Prostate gland (tissue), 2 donors: ENCODE data around the gene MPZ.

ENCODE experiments used
- CTCF ChIP-seq, 4 experiments: fragments of 200-600 bp in 2 of 4; fragments of 450-650 bp in 2 of 4; sonication (generic) in 2 of 4; IDR thresholded peaks; 1 replicate in 3 of 4; 2 replicates in 1 of 4; pipeline ENCODE4 v1.5.1; 2016 to 2019; ENCODE audit warnings: antibody characterized with exemption in 4 of 4, mild to moderate bottlenecking in 2 of 4, moderate library complexity in 2 of 4
- POLR2A ChIP-seq: fragments of 450-650 bp; IDR thresholded peaks from one replicate; pipeline ENCODE4 v1.6.1; 2016; ENCODE audit warnings: antibody characterized with exemption, mild to moderate bottlenecking
- POLR2AphosphoS5 ChIP-seq: sonication (generic); formaldehyde crosslinking; IDR thresholded peaks from one replicate; pipeline ENCODE4 v1.6.1; 2017; ENCODE audit warnings: antibody characterized with exemption

GRCh38 chr1:161299347-161299746 is 10.4 kb downstream of the MPZ start:
- TF ChIP-seq POLR2A: no peak
- TF ChIP-seq CTCF (IDR thresholded peaks at IDR 0.05): no peak
- TF ChIP-seq POLR2AphosphoS5: no peak
